ENCODE results near the gene CDH24.

GRCh38 chr14:23017091-23017490 is 40.2 kb downstream of the CDH24 start:
- no peak for TF ChIP-seq NFE2L1 (tag; IDR thresholded peaks at IDR 0.05; ENCODE audit: borderline replicate concordance, low read depth)
- no peak for TF ChIP-seq BCLAF1 (IDR thresholded peaks at IDR 0.05; ENCODE audit: borderline replicate concordance in 1 of 2, control insufficient read depth in 1 of 2, low read depth in 2 of 2, low read length in 1 of 2)
